ENCODE data around the gene MROH8. TPM values are rescaled to one million over a fixed set of nuclear protein-coding genes. Genes with fewer than 3 reads are reported as not detected.
A peak's percentile ranks its signal among the peaks of the same experiment; 100 is the strongest.

MROH8 gene
- 1 to 10 TPM in 1 of 4 donors, under 1 TPM in 3; 0.54 to 3.1 (median 0.73) TPM for polyA plus RNA-seq
- long read RNA-seq, donor 1, partial matches to known transcripts = 654 of 754 reads
- long read RNA-seq, donor 1, other reads (novel, unspliced or antisense) = 100 of 754 reads
- long read RNA-seq, donor 2, partial matches to known transcripts = 129 of 153 reads
- long read RNA-seq, donor 2, other reads (novel, unspliced or antisense) = 24 of 153 reads
- long read RNA-seq, donor 3, partial matches to known transcripts = 402 of 443 reads
- long read RNA-seq, donor 3, other reads (novel, unspliced or antisense) = 41 of 443 reads
- long read RNA-seq, donor 4 = 0 reads
- long read RNA-seq, donor 5, partial matches to known transcripts = 323 of 331 reads
- long read RNA-seq, donor 5, other reads (novel, unspliced or antisense) = 8 of 331 reads
- long read RNA-seq, donor 6, partial matches to known transcripts = 293 of 329 reads
- long read RNA-seq, donor 6, other reads (novel, unspliced or antisense) = 35 of 329 reads
- long read RNA-seq, donor 7, partial matches to known transcripts = 380 of 440 reads
- long read RNA-seq, donor 7, other reads (novel, unspliced or antisense) = 59 of 440 reads
- long read RNA-seq, donor 8 = 0 reads
- long read RNA-seq, donor 9, partial matches to known transcripts = 83 of 92 reads
- long read RNA-seq, donor 9, other reads (novel, unspliced or antisense) = 9 of 92 reads
- long read RNA-seq, donor 10, partial matches to known transcripts = 456 of 510 reads
- long read RNA-seq, donor 10, other reads (novel, unspliced or antisense) = 54 of 510 reads

DNA sequence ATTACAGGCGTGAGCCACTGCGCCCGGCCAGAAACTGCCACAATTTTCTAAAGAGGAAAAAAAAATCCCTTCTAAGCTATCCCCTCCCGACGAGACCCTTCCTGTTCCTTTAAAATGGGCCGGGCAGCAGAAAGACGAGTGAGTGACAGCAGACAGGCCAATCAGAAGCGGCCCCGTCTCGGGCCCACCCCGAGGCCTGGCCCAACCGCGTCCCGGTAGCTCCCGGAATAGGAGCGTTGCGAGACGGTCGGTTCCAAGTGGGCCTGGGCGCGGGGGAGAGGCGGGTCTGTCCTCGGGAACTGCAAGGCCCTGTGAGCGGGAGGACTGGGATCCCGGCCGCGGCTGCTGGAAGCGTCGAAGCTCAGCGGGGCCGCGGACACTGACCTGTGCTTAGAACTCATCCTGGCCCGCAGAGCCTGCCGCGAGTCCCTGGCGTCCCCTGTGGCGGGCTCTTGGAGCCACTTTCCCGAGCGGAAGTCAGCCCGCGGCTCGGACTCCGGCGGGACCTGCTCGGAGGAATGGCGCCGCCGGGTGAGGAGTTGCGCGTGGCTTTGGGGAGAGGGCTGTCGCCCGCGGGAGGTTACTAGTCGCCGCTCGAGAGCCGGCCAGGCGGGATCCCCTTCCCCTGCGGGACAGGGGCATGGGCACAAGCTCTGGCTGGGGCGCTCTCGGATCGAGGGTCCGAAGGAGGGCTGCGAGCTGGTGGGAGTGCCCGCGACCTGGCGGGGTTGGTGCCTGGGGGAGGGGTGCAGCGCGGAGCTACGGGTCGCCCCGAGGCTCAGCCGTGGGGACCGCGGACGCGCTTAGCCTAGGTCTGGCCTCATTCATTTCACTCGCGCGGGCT lies at the start of gene MROH8, which contains the start of gene RPN2:
Gene MROH8, minus strand, starts transcription at position 710 of the 844 bp plus-strand sequence.
Gene RPN2, plus strand, starts transcription at position 492 of the 844 bp plus-strand sequence. Its CDS starts 27 bp downstream, at position 519.
- peak within 1 kb of the TSS; percentile 96 to 99 (median 97) for H3K27ac ChIP-seq (ENCODE audit: low read depth in 1 of 3, low read length in 2 of 3)
- peak within 1 kb of the TSS; percentile 85 to 96 (median 96) for H3K4me3 ChIP-seq (ENCODE audit: low read depth in 1 of 3, low read length in 3 of 3)
- H3K4me1 ChIP-seq (ENCODE audit: control insufficient read depth in 3 of 3, insufficient read depth in 2 of 3, low read depth in 1 of 3, low read length in 2 of 3) = peaks cover 4 to 9% (median 7%) of the 10 kb centered on the region in 3 donors
- DNase-seq (peak; percentile 97 to 98), FAIRE-seq (no peak)
- H3K27me3 ChIP-seq (ENCODE audit: control insufficient read depth in 3 of 3, insufficient read depth in 3 of 3, low read length in 3 of 3) = no peaks in the 10 kb centered on the region
- no peaks in the 10 kb centered on the region for H3K9me3 ChIP-seq (ENCODE audit: control insufficient read depth in 2 of 2, insufficient read depth in 1 of 2, low read depth in 1 of 2, low read length in 1 of 2)
- 0% methylated on average over 51 to 80 of the region's 80 CpGs for WGBS, 3 donors
- peaks cover 0 to 12% (median 0%) of the 10 kb centered on the region in 3 donors for H3K36me3 ChIP-seq (ENCODE audit: control insufficient read depth in 3 of 3, insufficient read depth in 2 of 3, low read depth in 1 of 3, low read length in 3 of 3)

DNA sequence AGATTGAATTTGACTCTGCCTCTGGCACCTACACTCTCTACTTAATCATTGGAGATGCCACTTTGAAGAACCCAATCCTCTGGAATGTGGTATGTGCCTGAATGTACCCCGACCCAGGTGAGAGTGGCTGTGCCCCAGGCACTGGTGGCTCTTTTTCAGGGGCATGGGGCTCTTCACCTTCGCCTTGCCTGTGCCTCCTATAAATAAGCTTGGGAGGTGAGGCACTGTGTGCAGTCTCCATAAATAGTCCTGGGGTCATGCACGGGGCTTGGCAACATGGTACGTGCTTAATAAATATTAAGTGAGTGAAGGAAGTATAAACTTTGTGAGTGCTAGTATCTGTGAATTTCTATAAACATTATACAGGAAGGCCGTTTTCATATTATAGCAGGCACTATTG lies 49.3 kb upstream of the MROH8 start:
- WGBS, 3 donors = 89 to 94% (median 93%) methylated on average over 5 of the region's 5 CpGs
- H3K27me3 ChIP-seq (ENCODE audit: control insufficient read depth in 3 of 3, insufficient read depth in 3 of 3, low read length in 3 of 3) = no peaks in the 10 kb centered on the region
- peaks cover 37 to 75% (median 53%) of the 10 kb centered on the region in 3 donors for H3K36me3 ChIP-seq (ENCODE audit: control insufficient read depth in 3 of 3, insufficient read depth in 2 of 3, low read depth in 1 of 3, low read length in 3 of 3)
- no peak for DNase-seq
- no peaks in the 10 kb centered on the region for H3K4me1 ChIP-seq (ENCODE audit: control insufficient read depth in 3 of 3, insufficient read depth in 2 of 3, low read depth in 1 of 3, low read length in 2 of 3)
- no peak overlapping the region for H3K4me3 ChIP-seq (ENCODE audit: low read depth in 1 of 3, low read length in 3 of 3)
- FAIRE-seq = no peak
- no peaks in the 10 kb centered on the region for H3K9me3 ChIP-seq (ENCODE audit: control insufficient read depth in 2 of 2, insufficient read depth in 1 of 2, low read depth in 1 of 2, low read length in 1 of 2)
- no peak overlapping the region for H3K27ac ChIP-seq (ENCODE audit: low read depth in 1 of 3, low read length in 2 of 3)

DNA sequence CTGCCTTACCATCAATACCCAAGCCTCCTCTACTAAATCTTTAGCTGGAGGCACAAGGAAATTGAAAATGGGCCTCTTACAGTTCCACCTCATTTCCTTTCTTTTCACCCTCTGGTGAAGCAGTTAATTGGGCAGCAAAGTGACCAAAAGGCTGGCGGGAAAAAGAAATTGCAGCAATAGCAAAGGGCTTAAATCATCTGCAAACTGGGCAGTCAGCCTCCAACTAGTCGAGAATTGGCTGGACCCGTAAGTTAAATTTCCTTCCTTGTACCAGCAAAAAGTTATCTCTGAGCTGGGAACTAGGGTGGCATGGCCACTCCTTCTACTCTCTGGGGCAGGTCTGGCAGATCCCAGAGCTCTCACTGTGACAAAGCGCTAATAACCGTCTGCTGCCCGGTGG lies 48.7 kb upstream of the MROH8 start:
- FAIRE-seq (no peak), DNase-seq (no peak)
- H3K9me3 ChIP-seq (ENCODE audit: control insufficient read depth in 2 of 2, insufficient read depth in 1 of 2, low read depth in 1 of 2, low read length in 1 of 2) = no peaks in the 10 kb centered on the region
- H3K4me3 ChIP-seq (ENCODE audit: low read depth in 1 of 3, low read length in 3 of 3) = no peak overlapping the region
- H3K4me1 ChIP-seq (ENCODE audit: control insufficient read depth in 3 of 3, insufficient read depth in 2 of 3, low read depth in 1 of 3, low read length in 2 of 3) = no peaks in the 10 kb centered on the region
- peaks cover 40 to 73% (median 50%) of the 10 kb centered on the region in 3 donors for H3K36me3 ChIP-seq (ENCODE audit: control insufficient read depth in 3 of 3, insufficient read depth in 2 of 3, low read depth in 1 of 3, low read length in 3 of 3)
- no peaks in the 10 kb centered on the region for H3K27me3 ChIP-seq (ENCODE audit: control insufficient read depth in 3 of 3, insufficient read depth in 3 of 3, low read length in 3 of 3)
- WGBS, 3 donors = 81 to 88% (median 88%) methylated on average over 6 of the region's 6 CpGs
- H3K27ac ChIP-seq (ENCODE audit: low read depth in 1 of 3, low read length in 2 of 3) = no peak overlapping the region

DNA sequence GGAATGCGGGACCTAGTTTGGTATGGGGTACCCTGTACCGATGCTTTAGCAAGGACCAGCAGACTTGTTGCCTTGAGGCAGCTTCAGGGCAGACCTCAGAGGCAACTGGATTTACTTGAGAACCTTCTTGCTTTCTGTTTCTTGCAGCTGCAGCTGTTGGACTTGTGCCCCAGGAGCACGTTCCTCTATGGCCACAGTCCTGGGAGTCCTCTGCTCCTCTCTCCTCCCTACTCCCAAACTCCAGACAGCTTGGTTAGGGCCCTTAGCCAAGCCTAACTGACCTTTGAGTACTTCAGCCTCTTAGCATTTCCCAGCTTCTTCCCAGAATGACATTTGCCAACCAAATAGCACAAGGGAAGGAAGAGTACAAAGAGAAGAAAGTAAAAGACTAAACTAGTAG lies 47.5 kb upstream of the MROH8 start:
- Histone ChIP-seq H3K27me3 (ENCODE audit: control insufficient read depth in 3 of 3, insufficient read depth in 3 of 3, low read length in 3 of 3) (no peaks in the 10 kb centered on the region), H3K9me3 (ENCODE audit: control insufficient read depth in 2 of 2, insufficient read depth in 1 of 2, low read depth in 1 of 2, low read length in 1 of 2) (no peaks in the 10 kb centered on the region), H3K36me3 (ENCODE audit: control insufficient read depth in 3 of 3, insufficient read depth in 2 of 3, low read depth in 1 of 3, low read length in 3 of 3) (peaks cover 39 to 63% (median 48%) of the 10 kb centered on the region in 3 donors), H3K4me3 (ENCODE audit: low read depth in 1 of 3, low read length in 3 of 3) (no peak overlapping the region), H3K4me1 (ENCODE audit: control insufficient read depth in 3 of 3, insufficient read depth in 2 of 3, low read depth in 1 of 3, low read length in 2 of 3) (no peaks in the 10 kb centered on the region), H3K27ac (ENCODE audit: low read depth in 1 of 3, low read length in 2 of 3) (no peak overlapping the region)
- DNase-seq (peak in 1 of 2 donors; percentile 7), FAIRE-seq (no peak)
- 68 to 81% (median 74%) methylated on average over 3 of the region's 3 CpGs for WGBS, 3 donors

DNA sequence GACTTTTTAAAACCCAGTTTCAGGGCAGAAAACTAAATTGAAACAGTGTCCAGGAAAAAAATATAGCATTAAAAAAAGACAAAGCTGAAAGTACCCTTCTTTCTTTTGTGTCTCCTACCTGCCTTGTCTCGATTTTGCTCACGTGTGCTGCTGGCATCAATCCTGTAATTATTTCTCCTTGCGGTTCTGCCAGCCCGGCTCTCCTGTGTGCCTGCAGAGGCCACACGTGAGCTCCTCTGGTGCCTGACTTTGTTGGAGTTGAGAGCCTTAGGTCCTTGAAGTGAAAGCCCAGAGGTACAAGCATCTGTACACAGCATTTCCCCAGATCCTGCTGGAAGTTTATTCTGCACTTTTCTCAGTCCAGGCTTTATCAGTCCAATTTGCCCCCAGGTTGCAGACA lies 45.8 kb upstream of the MROH8 start:
- FAIRE-seq = no peak
- Histone ChIP-seq H3K4me1 (ENCODE audit: control insufficient read depth in 3 of 3, insufficient read depth in 2 of 3, low read depth in 1 of 3, low read length in 2 of 3) (peaks cover 0 to 7% (median 0%) of the 10 kb centered on the region in 3 donors), H3K27ac (ENCODE audit: low read depth in 1 of 3, low read length in 2 of 3) (no peak overlapping the region), H3K36me3 (ENCODE audit: control insufficient read depth in 3 of 3, insufficient read depth in 2 of 3, low read depth in 1 of 3, low read length in 3 of 3) (peaks cover 34 to 53% (median 39%) of the 10 kb centered on the region in 3 donors), H3K27me3 (ENCODE audit: control insufficient read depth in 3 of 3, insufficient read depth in 3 of 3, low read length in 3 of 3) (no peaks in the 10 kb centered on the region), H3K4me3 (ENCODE audit: low read depth in 1 of 3, low read length in 3 of 3) (no peak overlapping the region), H3K9me3 (ENCODE audit: control insufficient read depth in 2 of 2, insufficient read depth in 1 of 2, low read depth in 1 of 2, low read length in 1 of 2) (no peaks in the 10 kb centered on the region)
- 86 to 94% (median 93%) methylated on average over 5 of the region's 5 CpGs for WGBS, 3 donors
- DNase-seq = no peak

DNA sequence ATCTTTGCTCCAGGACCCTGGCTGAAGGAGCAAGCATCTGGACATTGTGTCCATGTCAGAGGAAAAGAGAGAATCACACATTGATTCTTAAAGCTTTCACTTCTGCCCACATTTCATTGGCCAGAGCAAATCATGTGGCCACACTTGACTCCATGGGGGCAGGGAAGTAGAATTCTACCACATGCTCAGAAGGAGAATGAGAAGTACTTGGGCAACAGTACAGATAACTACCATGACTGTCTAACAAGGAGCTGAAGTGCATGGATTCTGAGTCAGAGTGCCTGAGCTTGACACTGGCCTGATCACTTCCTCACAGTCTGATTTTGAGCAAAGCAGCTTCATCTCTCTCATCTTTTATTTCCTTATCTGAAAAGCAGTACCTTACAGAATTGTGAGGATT lies 43.7 kb upstream of the MROH8 start:
- DNase-seq (peak; percentile 24 to 54), FAIRE-seq (no peak)
- Histone ChIP-seq H3K27ac (ENCODE audit: low read depth in 1 of 3, low read length in 2 of 3) (no peak overlapping the region), H3K4me3 (ENCODE audit: low read depth in 1 of 3, low read length in 3 of 3) (no peak overlapping the region), H3K27me3 (ENCODE audit: control insufficient read depth in 3 of 3, insufficient read depth in 3 of 3, low read length in 3 of 3) (no peaks in the 10 kb centered on the region), H3K36me3 (ENCODE audit: control insufficient read depth in 3 of 3, insufficient read depth in 2 of 3, low read depth in 1 of 3, low read length in 3 of 3) (peaks cover 22 to 42% (median 27%) of the 10 kb centered on the region in 3 donors), H3K4me1 (ENCODE audit: control insufficient read depth in 3 of 3, insufficient read depth in 2 of 3, low read depth in 1 of 3, low read length in 2 of 3) (peaks cover 0 to 7% (median 0%) of the 10 kb centered on the region in 3 donors), H3K9me3 (ENCODE audit: control insufficient read depth in 2 of 2, insufficient read depth in 1 of 2, low read depth in 1 of 2, low read length in 1 of 2) (no peaks in the 10 kb centered on the region)

DNA sequence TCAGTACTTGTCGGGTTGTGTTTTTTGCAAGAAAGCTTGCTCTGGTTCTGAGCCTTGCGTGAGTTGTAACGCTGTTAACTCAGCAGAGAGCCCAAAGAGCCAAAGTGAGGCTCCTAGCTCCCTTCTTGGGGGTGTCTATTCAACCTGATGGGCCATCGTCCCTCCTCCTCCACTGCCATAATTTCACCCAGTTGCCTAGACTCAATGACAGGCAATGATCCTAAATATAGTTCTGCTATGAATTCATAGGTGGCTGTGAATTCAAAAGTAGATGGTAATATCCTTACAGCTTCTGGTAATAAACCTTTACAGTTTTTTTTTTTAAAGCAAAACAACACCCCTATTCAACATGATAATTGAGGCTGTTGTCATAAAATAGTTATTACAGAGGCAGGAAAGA lies 42.7 kb upstream of the MROH8 start:
- Histone ChIP-seq H3K9me3 (ENCODE audit: control insufficient read depth in 2 of 2, insufficient read depth in 1 of 2, low read depth in 1 of 2, low read length in 1 of 2) (no peaks in the 10 kb centered on the region), H3K27ac (ENCODE audit: low read depth in 1 of 3, low read length in 2 of 3) (no peak overlapping the region), H3K27me3 (ENCODE audit: control insufficient read depth in 3 of 3, insufficient read depth in 3 of 3, low read length in 3 of 3) (no peaks in the 10 kb centered on the region), H3K36me3 (ENCODE audit: control insufficient read depth in 3 of 3, insufficient read depth in 2 of 3, low read depth in 1 of 3, low read length in 3 of 3) (peaks cover 20 to 44% (median 24%) of the 10 kb centered on the region in 3 donors), H3K4me1 (ENCODE audit: control insufficient read depth in 3 of 3, insufficient read depth in 2 of 3, low read depth in 1 of 3, low read length in 2 of 3) (peaks cover 0 to 7% (median 0%) of the 10 kb centered on the region in 3 donors), H3K4me3 (ENCODE audit: low read depth in 1 of 3, low read length in 3 of 3) (no peak overlapping the region)
- FAIRE-seq = no peak
- no peak for DNase-seq
- 89 to 92% (median 92%) methylated on average over 4 of the region's 4 CpGs for WGBS, 3 donors

DNA sequence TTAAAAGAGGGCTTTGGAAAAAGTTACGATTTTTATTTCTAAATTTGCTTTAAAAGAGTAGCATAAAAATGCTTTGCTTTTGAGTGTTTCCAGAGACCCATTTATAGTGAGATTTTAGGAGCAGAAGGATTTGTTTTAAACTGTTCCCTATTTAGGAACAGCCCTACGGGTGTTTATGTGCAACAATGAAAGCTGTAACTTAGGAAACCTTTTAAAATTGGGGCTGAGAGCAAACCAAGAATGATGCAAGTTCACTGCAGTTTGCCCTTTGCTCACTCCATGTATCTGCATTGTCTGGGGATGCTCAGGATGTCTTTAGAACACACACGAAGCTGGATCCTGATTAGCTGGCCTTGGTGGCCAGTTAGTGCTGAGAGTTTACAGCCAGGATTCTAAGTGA lies 41.4 kb upstream of the MROH8 start:
- no peaks in the 10 kb centered on the region for H3K27me3 ChIP-seq (ENCODE audit: control insufficient read depth in 3 of 3, insufficient read depth in 3 of 3, low read length in 3 of 3)
- no peak overlapping the region for H3K4me3 ChIP-seq (ENCODE audit: low read depth in 1 of 3, low read length in 3 of 3)
- FAIRE-seq = no peak
- H3K27ac ChIP-seq (ENCODE audit: low read depth in 1 of 3, low read length in 2 of 3) = peak overlapping the region in 1 of 3 donors; percentile 15
- H3K4me1 ChIP-seq (ENCODE audit: control insufficient read depth in 3 of 3, insufficient read depth in 2 of 3, low read depth in 1 of 3, low read length in 2 of 3) = peaks cover 0 to 7% (median 0%) of the 10 kb centered on the region in 3 donors
- H3K36me3 ChIP-seq (ENCODE audit: control insufficient read depth in 3 of 3, insufficient read depth in 2 of 3, low read depth in 1 of 3, low read length in 3 of 3) = peaks cover 15 to 43% (median 23%) of the 10 kb centered on the region in 3 donors
- no peak for DNase-seq
- H3K9me3 ChIP-seq (ENCODE audit: control insufficient read depth in 2 of 2, insufficient read depth in 1 of 2, low read depth in 1 of 2, low read length in 1 of 2) = no peaks in the 10 kb centered on the region
- 38 to 50% (median 46%) methylated on average over 3 of the region's 3 CpGs for WGBS, 3 donors
